ENCODE data around the gene MRPS35.
"Not testable (repeated sequence)": the region's sequence is repeated elsewhere in the genome, so short reads cannot be mapped to it uniquely, and the experiment has no call there.

The MRPS35 gene

DNA sequence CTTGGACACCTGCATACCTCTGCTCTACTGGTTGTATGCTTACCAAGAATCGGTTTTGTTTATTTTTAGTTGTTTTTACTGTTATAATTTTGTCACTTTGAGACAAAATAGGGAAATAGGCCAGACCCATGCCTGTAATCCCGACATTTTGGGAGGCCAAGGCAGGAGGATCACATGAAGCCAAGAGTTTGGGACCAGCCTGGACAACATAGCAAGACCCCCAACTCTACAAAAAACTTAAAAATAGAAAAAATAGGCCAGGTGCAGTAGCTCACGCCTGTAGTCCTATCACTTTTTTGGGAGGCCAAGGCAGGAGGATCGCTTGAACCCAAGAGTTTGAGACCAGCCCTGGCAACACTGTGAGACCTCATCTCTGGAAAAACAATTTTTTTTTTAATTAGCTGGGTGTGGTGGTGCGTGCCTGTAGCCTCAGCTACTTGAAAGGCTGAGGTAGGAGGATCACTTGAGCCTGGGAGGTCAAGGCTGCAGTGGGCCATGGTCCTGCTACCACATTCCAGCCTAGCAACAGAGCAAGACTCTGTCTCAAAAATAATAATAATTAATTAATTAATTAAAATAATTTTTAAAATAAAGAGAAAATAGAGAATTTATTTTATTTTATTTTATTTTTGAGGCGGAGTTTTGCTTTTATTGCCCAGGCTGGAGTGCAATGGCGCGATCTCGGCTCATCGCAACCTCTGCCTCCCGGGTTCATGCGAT, 1.3 kb upstream of the MRPS35 start:
- no peak for DNase-seq (ENCODE audit: low read depth, low spot score)

GRCh38 chr12:27709932-27710591, 570 bp upstream of the MRPS35 start:
- DNase-seq (ENCODE audit: low read depth, low spot score): no peak

- DNase-seq (ENCODE audit: low read depth, low spot score): no peak
These were observed 668 bp downstream of the MRPS35 start for GRCh38 chr12:27711317-27711682.

- DNase-seq (ENCODE audit: low read depth, low spot score): no peak
These were observed 1.3 kb downstream of the MRPS35 start for GRCh38 chr12:27711967-27712366.

- DNase-seq (ENCODE audit: low read depth, low spot score): no peak
These were observed 12.6 kb downstream of the MRPS35 start for GRCh38 chr12:27723212-27723611.

DNA sequence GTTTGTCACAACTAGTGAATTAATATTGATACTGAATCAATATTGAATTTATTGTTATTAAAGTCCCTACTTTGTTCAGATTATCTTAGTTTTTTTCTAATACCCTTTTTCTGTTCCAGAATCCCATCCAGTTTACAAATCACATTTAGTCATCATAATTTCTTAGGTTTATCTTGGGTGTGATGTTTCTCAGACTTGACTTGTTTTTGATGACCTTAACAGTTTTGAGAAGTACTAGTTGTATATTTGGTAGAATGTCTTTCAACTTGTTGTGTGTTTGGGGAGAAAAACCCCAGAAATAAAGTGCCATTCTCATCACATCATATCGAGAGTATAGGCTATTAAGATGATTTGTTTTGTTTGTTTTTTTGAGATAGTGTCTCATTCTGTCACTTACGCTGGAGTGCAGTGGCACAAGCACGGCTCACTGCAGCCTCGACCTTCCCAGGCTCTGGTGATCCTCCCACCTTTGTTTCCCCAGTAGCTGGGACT, 19.5 kb downstream of the MRPS35 start:
- DNase-seq (ENCODE audit: low read depth, low spot score): no peak

DNA sequence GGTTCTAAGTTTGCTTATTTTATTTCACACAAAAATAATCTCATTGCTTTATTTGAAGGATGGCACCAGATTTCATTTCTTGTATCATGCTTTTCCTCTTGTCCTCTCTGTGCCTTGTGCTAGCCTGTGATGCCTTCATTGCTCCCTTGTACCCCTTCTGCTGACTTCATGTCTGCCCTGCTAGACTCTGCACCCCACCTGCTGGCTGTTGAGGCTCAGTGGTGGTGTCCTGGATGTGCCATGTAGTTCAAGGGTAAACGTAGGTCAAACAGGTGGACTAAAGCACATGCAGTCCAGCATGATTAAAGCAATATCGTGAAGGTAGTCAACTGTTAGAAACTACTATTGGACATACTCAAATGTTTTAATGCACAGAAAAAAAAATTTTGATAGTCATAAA, 21.6 kb downstream of the MRPS35 start:
- no peak for DNase-seq (ENCODE audit: low read depth, low spot score)

DNA sequence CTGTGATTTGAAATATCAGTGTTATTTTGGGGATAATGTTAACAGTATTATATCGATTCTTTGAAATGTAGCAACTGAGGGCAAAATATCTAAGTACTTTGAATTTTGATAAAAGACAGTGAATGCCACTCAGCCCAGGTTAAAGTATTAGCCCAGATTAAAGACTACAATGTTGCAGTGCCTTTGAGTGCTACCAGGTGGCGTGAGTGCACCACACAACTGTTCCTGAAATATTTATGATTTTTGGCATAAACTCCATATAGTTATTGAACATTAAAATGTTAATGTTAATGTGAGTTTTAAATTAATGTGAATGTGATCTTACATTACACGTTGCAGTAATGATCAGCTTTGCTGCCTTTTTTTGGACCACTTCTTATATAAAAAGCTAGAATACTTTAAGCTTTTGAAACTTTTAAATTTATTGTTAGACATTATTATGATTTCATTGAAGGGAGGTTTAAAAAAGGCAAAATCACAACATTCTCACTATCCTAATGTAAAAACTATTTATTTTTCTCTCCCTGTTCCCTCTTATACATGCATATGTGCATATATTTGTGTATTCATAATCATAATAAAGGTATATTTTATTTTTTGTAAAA, 22.5 kb downstream of the MRPS35 start:
- no peak for DNase-seq (ENCODE audit: low read depth, low spot score)

GRCh38 chr12:27733791-27734190, 23.2 kb downstream of the MRPS35 start:
- no peak for DNase-seq (ENCODE audit: low read depth, low spot score)

GRCh38 chr12:27734321-27734720, 23.7 kb downstream of the MRPS35 start:
- DNase-seq (ENCODE audit: low read depth, low spot score): not testable (repeated sequence)

GRCh38 chr12:27743601-27744000, 33.0 kb downstream of the MRPS35 start:
- DNase-seq (ENCODE audit: low read depth, low spot score): no peak

DNA sequence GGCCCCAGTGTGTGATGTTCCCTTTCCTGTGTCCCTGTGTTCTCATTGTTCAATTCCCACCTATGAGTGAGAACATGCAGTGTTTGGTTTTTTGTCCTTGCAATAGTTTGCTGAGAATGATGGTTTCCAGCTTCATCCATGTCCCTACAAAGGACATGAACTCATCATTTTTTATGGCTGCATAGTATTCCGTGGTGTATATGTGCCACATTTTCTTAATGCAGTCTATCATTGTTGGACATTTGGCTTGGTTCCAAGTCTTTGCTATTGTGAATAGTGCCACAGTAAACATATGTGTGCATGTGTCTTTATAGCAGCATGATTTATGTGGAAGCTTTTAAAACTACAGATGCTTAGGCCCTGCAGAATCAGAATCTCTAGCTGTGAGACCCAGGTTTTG, 35.1 kb downstream of the MRPS35 start:
- DNase-seq (ENCODE audit: low read depth, low spot score): not testable (repeated sequence)

DNA sequence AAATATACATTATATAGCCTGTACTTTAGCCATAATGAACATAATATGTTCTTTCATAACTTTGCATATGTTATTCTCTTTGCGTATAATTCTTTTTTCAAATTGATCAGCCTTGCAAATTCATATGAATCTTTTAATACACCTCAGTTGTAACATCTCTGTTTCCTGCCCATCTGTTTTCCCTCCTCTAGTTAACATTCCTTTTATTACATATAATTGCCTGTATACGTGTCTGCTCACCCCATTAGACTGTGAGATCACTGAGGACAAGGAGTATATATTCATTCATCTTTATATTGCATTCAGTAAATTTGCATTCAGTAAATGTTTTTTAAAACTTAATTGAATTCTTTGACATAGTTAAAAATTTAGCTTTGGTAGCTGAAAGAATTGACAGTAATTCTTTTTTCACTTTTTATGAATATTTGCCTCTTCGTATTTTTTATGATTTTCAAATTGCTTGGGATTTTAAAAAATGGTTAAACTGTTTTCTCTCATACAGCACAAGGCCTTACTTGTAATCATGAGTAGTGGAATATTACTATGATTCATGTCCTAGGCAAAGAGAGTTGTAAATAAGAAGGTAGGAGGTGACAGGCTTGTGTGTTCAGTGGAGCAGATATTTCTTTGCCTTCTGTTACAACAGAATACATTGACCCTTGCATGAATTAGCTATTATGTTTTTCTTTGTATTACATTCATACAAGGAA, 36.6 kb downstream of the MRPS35 start:
- DNase-seq (ENCODE audit: low read depth, low spot score): no peak

- no peak for DNase-seq (ENCODE audit: low read depth, low spot score)
These were observed 40.9 kb downstream of the MRPS35 start for GRCh38 chr12:27751386-27752047.

GRCh38 chr12:27754795-27755194, 44.2 kb downstream of the MRPS35 start:
- no peak for DNase-seq (ENCODE audit: low read depth, low spot score)

GRCh38 chr12:27756670-27757195, 46.1 kb downstream of the MRPS35 start:
- DNase-seq (ENCODE audit: low read depth, low spot score): no peak

DNA sequence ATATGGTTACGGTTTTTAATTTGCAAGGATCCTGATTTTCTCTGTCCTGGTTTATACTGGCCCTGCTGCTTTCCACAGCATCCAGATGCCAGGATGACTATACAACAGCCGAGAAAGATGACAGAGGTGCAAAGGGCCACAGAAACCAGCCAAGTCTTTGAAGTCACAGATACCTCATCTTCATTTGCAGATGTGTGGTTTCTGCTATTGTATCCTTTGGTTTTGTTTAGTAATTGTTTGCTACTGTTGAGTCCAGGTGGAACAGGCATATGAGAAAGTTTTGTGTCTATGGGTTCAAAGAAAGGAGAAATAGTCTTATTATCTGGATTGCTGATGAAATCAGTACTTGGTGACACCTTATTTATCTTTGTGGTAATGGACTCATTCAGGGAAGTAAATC, 52.1 kb downstream of the MRPS35 start:
- DNase-seq (ENCODE audit: low read depth, low spot score): no peak

GRCh38 chr12:27766587-27766986, 56.0 kb downstream of the MRPS35 start:
- DNase-seq (ENCODE audit: low read depth, low spot score): no peak

- no peak for DNase-seq (ENCODE audit: low read depth, low spot score)
These were observed 58.6 kb downstream of the MRPS35 start for GRCh38 chr12:27769142-27769673.

GRCh38 chr12:27771481-27772327, 61.1 kb downstream of the MRPS35 start:
- no peak for DNase-seq (ENCODE audit: low read depth, low spot score)

All from activated naive CD8-positive, alpha-beta T cell treated with anti-CD3 and anti-CD28 coated beads, Interleukin-2, amount 50 U/mL, for 16 hours (primary cell).